ENCODE results near the gene NR2E1. TPM values are rescaled to one million over a fixed set of nuclear protein-coding genes. Genes with fewer than 3 reads are reported as not detected.

NR2E1 gene
- not detected for total RNA-seq
- under 1 TPM in 1 of 2 donors, not detected in 1; 0.02 TPM for polyA plus RNA-seq
- long read RNA-seq, donor 1: 0 reads
- long read RNA-seq, donor 2, partial matches to known transcripts: 199 of 453 reads
- long read RNA-seq, donor 2, other reads (novel, unspliced or antisense): 254 of 453 reads
- long read RNA-seq, donor 3: 0 reads

DNA sequence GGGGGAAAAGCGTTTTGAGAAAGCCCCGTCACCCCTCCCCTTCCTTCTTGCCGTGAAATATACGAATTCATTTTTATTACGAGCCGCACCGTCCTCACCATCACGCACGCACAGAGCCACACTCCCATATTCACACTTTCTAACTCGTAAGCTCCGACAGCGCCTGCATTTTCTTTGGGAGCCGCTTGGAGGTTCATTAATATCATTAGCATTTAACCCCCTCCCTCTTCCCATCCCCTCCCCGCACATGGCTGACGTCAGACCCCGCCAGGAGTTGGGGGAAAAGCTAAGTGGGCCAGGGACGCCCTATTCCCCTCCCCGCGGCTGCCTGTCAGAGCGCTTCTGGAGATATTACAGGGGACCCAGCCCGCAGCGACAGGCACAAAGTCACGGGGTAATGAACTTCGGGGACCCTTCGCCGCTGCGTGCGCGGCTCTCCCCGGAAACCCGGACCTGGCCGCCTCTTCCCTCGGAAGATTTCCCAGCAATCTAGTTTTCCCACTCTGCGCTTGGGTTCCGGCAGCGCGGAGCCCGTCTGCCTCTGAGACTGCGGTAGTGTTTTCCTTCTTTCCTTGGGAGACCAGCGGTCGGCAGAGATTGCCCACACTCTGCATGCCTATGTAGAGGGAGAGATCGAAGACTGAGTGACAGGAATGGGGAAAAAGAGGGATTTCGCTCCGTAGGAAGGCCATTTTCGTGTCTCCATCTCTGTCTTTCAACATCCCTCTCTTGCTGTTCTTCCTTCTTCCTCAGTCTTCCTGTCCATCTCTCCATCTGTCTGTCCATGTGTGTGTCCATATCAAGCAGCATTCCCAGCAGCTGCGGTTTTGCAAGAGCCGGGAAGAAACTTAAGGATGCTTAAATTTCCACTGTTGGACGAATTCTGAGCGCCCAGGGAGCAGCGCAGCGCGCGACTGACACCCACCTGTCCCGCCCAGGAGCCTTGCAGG lies at the start of gene NR2E1:
Gene NR2E1, plus strand, starts transcription at position 309 of the 950 bp plus-strand sequence. CDS start 744 bp downstream, outside the sequence.
- Histone ChIP-seq H3K4me3 (no peak within 1 kb of the TSS), H3K36me3 (no peaks in the 10 kb centered on the region), H3K27ac (no peak within 1 kb of the TSS), H3K9me3 (no peaks in the 10 kb centered on the region), H3K4me1 (ENCODE audit: insufficient read depth) (peaks cover 14% of the 10 kb centered on the region), H3K27me3 (peaks cover 3% of the 10 kb centered on the region)
- intact Hi-C loops (cut with DNase I): no loop called here
- DNase-seq: no peak
- WGBS, 3 donors: 1 to 3% (median 2%) methylated on average over 53 to 54 of the region's 54 CpGs
- TF ChIP-seq, protein P1, sequence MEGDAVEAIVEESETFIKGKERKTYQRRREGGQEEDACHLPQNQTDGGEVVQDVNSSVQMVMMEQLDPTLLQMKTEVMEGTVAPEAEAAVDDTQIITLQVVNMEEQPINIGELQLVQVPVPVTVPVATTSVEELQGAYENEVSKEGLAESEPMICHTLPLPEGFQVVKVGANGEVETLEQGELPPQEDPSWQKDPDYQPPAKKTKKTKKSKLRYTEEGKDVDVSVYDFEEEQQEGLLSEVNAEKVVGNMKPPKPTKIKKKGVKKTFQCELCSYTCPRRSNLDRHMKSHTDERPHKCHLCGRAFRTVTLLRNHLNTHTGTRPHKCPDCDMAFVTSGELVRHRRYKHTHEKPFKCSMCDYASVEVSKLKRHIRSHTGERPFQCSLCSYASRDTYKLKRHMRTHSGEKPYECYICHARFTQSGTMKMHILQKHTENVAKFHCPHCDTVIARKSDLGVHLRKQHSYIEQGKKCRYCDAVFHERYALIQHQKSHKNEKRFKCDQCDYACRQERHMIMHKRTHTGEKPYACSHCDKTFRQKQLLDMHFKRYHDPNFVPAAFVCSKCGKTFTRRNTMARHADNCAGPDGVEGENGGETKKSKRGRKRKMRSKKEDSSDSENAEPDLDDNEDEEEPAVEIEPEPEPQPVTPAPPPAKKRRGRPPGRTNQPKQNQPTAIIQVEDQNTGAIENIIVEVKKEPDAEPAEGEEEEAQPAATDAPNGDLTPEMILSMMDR (IDR thresholded peaks at IDR 0.05): no peak
- no peak for TF ChIP-seq POLR2A (IDR thresholded peaks at IDR 0.05)
- no peak for TF ChIP-seq EP300 (IDR thresholded peaks at IDR 0.05)

DNA sequence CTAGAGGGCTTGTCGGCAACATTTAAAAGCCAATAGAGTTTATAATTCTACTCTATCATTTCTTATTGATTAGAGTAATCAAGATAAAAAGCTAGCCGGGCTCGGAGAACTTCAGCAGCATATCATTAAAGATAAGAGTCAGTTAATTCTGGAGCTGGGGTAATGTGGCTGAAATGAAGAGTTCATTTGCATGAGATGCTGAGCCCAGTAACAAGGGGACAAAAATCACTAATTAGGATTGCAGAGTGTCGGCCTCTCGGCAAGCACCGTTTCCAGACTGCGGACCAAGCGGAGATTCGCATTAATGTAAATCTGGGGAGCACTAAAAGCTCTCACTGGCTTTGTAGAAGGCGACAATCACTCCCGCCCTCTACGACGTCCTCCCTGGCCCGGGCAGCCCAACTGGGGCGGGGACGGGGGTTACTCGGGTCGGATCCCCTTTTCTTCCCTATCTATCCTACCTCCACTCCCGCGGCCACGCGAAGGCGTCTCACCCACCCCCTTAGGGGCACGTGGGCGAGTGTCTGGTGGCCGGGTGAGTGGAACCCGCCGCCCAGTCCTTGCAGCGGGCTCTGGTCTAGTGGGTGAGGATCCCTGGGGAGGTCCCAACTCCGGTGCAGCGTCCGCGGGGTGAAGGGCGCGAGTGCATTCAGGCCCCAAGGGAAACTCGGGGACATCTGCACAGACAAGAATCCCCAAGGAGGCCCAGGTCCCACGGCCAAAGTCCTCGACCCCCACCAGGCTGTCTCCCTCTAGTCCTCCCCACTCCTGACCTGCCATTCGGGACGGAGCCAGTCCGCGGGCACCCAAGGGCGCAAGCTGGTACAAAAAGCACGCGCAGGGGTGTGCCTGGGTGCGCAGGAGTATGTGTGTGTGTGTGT lies 49.0 kb upstream of the NR2E1 start:
- TF ChIP-seq EP300 (IDR thresholded peaks at IDR 0.05) (no peak), POLR2A (IDR thresholded peaks at IDR 0.05) (no peak)
- TF ChIP-seq, protein P1 (IDR thresholded peaks at IDR 0.05): no peak
- 19 to 23% (median 22%) methylated on average over 43 to 46 of the region's 46 CpGs for WGBS, 3 donors
- no peak for DNase-seq
- Histone ChIP-seq H3K27ac (no peak overlapping the region), H3K4me1 (ENCODE audit: insufficient read depth) (peaks cover 18% of the 10 kb centered on the region), H3K36me3 (no peaks in the 10 kb centered on the region), H3K27me3 (no peaks in the 10 kb centered on the region), H3K4me3 (no peak overlapping the region), H3K9me3 (no peaks in the 10 kb centered on the region)
- intact Hi-C loops (cut with DNase I): loop anchor here in 2 of 4 donors (5.0 to 10.0 kb wide), 3 partner anchors 148 to 411 kb away; partner anchors contain the start of gene SNX3 (in 1 of the 2)

DNA sequence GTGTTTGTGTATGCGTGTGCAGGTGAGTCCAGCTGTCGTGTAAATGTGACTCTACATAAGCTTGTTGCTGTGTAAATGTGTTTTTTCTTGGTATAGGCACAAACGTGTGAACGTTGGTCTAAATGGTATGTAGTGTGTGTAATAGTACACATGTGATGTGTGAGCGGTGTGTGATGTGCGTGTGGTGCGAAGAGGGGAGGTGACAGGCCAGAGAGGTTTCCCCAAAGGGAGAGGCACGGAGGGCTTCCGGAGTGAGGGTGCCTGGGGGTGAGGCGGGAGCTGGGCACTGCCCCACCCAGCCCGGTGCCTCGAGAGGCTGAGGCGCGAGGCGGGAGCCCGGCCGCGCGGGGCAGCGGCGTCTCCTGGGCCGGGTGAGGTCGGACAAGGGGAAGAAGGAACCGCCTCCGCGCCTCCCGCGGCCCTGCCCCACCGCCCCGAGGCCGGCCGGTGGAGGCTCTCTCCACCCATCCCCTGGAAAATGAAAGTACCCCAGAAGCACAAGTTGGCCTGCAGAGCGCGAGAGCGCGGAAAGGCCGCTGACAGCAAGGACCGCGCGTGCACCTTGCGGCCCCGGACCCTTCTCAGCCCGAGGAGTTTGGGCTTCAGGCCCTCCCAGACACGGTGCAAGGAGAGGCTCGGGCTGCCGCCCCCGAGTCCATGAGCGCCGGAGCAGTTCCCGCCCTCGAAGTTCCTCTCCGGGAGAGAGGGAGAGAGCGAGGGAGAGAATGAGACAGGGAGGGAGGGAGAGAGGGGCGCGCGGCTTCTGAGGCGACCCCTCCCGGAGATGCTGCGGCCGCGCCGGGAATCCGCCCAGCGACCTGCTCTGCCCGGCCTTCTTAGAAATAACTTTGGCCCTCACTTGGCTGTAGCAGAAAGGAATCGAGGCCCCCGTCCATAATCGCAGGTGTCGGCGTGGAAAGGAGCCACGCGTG lies 48.1 kb upstream of the NR2E1 start:
- intact Hi-C loops (cut with DNase I): loop anchor here in 2 of 4 donors (5.0 to 10.0 kb wide), 3 partner anchors 147 to 410 kb away; partner anchors contain the start of gene SNX3 (in 1 of the 2)
- Histone ChIP-seq H3K4me3 (peak overlapping the region; percentile 47), H3K27me3 (no peaks in the 10 kb centered on the region), H3K27ac (no peak overlapping the region), H3K9me3 (no peaks in the 10 kb centered on the region), H3K36me3 (no peaks in the 10 kb centered on the region), H3K4me1 (ENCODE audit: insufficient read depth) (peaks cover 18% of the 10 kb centered on the region)
- TF ChIP-seq, protein P1 (IDR thresholded peaks at IDR 0.05): no peak
- peak in 2 of 5 donors; percentile 38 to 54 for DNase-seq
- 2% methylated on average over 61 to 72 of the region's 72 CpGs for WGBS, 3 donors
